Measurements from ENCODE around the gene MYCL.

DNA sequence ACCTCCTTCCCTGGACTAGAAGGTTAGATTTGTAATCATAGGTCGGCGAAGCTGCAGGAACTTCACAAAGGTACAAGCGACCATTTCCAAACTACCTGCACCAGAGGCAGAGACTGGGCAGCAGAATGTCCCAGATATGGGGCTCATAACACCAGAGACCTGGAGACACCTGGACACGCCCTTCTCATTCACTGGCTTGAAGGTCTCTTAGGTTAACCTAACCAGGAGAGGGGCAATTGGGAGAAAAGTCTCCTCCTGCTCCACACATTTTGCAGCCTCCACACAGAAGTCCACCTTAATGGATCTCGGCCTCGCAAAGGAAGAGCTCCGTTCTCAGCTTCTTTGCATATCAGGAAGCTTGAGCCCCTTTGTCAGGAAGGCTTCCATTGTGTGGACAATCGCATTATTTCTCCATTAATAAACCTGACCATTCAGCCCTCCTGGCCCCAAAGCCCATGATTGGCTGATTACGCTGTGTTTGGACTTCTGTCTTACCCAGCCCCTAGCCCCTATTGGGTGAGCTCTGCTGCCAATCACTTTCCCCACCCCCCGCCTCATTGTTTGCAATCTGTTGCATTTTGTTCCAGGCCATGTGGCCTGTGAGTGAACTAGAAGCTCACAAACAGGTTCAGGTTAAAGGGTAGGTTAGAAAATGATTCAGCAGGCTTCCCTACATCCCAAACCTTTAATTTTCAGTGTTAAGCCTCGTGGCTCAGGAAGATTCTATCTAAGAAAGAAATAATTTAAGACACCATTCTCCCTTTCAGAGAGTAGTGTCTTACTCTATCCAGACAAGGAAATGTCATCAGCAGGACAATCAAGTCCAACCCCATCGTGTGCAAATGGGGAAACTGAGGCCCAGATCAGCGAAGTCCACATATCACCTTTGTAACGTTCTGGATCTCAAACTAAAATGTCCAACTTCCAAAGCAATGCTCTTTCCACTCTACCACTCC, 2.8 kb downstream of the MYCL start:
- TF ChIP-seq POLR2A (IDR thresholded peaks at IDR 0.05): no peak
- TF ChIP-seq, protein P1, sequence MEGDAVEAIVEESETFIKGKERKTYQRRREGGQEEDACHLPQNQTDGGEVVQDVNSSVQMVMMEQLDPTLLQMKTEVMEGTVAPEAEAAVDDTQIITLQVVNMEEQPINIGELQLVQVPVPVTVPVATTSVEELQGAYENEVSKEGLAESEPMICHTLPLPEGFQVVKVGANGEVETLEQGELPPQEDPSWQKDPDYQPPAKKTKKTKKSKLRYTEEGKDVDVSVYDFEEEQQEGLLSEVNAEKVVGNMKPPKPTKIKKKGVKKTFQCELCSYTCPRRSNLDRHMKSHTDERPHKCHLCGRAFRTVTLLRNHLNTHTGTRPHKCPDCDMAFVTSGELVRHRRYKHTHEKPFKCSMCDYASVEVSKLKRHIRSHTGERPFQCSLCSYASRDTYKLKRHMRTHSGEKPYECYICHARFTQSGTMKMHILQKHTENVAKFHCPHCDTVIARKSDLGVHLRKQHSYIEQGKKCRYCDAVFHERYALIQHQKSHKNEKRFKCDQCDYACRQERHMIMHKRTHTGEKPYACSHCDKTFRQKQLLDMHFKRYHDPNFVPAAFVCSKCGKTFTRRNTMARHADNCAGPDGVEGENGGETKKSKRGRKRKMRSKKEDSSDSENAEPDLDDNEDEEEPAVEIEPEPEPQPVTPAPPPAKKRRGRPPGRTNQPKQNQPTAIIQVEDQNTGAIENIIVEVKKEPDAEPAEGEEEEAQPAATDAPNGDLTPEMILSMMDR (IDR thresholded peaks at IDR 0.05): no peak
- TF ChIP-seq EP300 (IDR thresholded peaks at IDR 0.05): no peak

All from upper lobe of left lung (tissue), 4 donors.